Articular chondrocyte of knee joint (primary cell): ENCODE results near the gene PCYT1B. TPM values are rescaled to one million over a fixed set of nuclear protein-coding genes. Genes with fewer than 3 reads are reported as not detected.

Experiments used
- small RNA-seq: library from RNA; depleted of rRNA; stranded (forward); fragments of <200 nt; gene quantifications from one replicate; pipeline ENCODE3, GENCODE V24; 2012
- total RNA-seq: library from RNA; depleted of rRNA; stranded (reverse); fragments of >200 nt; gene quantifications from 2 replicates; pipeline ENCODE4 v1.2.3, GENCODE V29; 2012

The PCYT1B gene
- 0.26 and 1.1 TPM in 2 replicates for total RNA-seq

GRCh38 chrX:24647257-24648058, at the start of gene PCYT1B:
PCYT1B (minus strand) TSS chrX:24647347; CDS start chrX:24647105, 242 bp downstream.

GRCh38 chrX:24693453-24694202, 46.5 kb upstream of the PCYT1B start, which contains the start of gene POLA1:
POLA1 (plus strand) TSS chrX:24693918; CDS start chrX:24693962, 44 bp downstream.

Small RNAs within 50 kb of the gene (small RNA-seq; reads per million reads assigned to genes)
- gene SNRPEP9: not detected

Other genes with a start within 250 kb of the PCYT1B start
- gene PDK3, start 182.1 kb downstream of the PCYT1B start, total RNA-seq: 58.3 and 67.9 TPM in 2 replicates
- gene POLA1, start 46.6 kb upstream of the PCYT1B start, total RNA-seq: 11.6 and 13.1 TPM in 2 replicates